Aorta (tissue), 5 donors: ENCODE measurements around the gene C4orf46. TPM values are rescaled to one million over a fixed set of nuclear protein-coding genes. Genes with fewer than 3 reads are reported as not detected.
"Not testable (repeated sequence)": the region's sequence is repeated elsewhere in the genome, so short reads cannot be mapped to it uniquely, and the experiment has no call there.

Source experiments
- ATAC-seq: fragments of 200-7000 bp; cut with Tn5 transposase; one replicate; pipeline ENCODE4 v1.9.1; 2022; ENCODE audit warnings: moderate library complexity; ENCODE audit not compliant: low FRiP score
- DNase-seq, 2 donors: peaks; one replicate each; pipeline ENCODE4 v3.0.0-alpha.2; 2020
- H3K27ac ChIP-seq, 2 donors: one replicate each; pipeline ENCODE4 v1.5.1; 2013; ENCODE audit warnings: low read length in 2 of 2, mild to moderate bottlenecking in 2 of 2, moderate library complexity in 2 of 2, control low read depth in 1 of 2, inconsistent platforms in 1 of 2, low read depth in 1 of 2
- H3K27me3 ChIP-seq, 2 donors: one replicate each; pipeline ENCODE4 v1.6.1; 2013; ENCODE audit warnings: control low read depth in 1 of 2, low read length in 1 of 2, mild to moderate bottlenecking in 1 of 2, moderate library complexity in 1 of 2; ENCODE audit not compliant: insufficient read depth in 2 of 2, control insufficient read depth in 1 of 2
- H3K36me3 ChIP-seq, 2 donors: one replicate each; pipeline ENCODE4 v1.6.1; 2013; ENCODE audit warnings: control low read depth in 1 of 2, low read length in 1 of 2, mild to moderate bottlenecking in 1 of 2; ENCODE audit not compliant: insufficient read depth in 2 of 2, control insufficient read depth in 1 of 2
- H3K4me1 ChIP-seq, 2 donors: one replicate each; pipeline ENCODE4 v1.6.1; 2013; ENCODE audit warnings: low read length in 2 of 2, control low read depth in 1 of 2, mild to moderate bottlenecking in 1 of 2, moderate library complexity in 1 of 2; ENCODE audit not compliant: insufficient read depth in 2 of 2, control insufficient read depth in 1 of 2
- H3K4me3 ChIP-seq, 2 donors: one replicate each; pipeline ENCODE4 v1.5.1; 2013; ENCODE audit warnings: low read length in 2 of 2, control low read depth in 1 of 2, mild to moderate bottlenecking in 1 of 2
- H3K9me3 ChIP-seq: one replicate; pipeline ENCODE4 v1.6.1; 2013; ENCODE audit warnings: mild to moderate bottlenecking, low read length; ENCODE audit not compliant: control insufficient read depth
- WGBS, 2 donors: extraction: QIAGEN DNeasy Blood & Tissue Kit; methylation state at CpG; one replicate each; pipeline ENCODE4 v1.1.7; 2013; 5-methylcytosine and 5-hydroxymethylcytosine counted together
- intact Hi-C, 2 donors: fragments of 100-400 bp; cut with DNase I; formaldehyde crosslinking; loops; one replicate each; pipeline versions ENCODE4 v1.14.2 to v1.15.0; 2022
- long read RNA-seq, 2 donors: library from polyadenylated mRNA; unstranded; transcript quantifications; one replicate each; pipeline ENCODE4 v2.0.0, GENCODE V29; 2020 to 2021
- polyA plus RNA-seq, 2 donors: library from polyadenylated mRNA; stranded (reverse); fragments of 200-250 nt; gene quantifications; one replicate each; pipeline ENCODE4 v1.2.3, GENCODE V29; 2013
- total RNA-seq, 2 donors: library from RNA; stranded (reverse); fragmentation: NEBNext Ultra II Directional; extraction: Animal tissue kit (Norgen Biotek cat#: 25700); gene quantifications; one replicate each; pipeline ENCODE4 v1.2.1, GENCODE V29; 2021
- donor health status: healthy with polysubstance abuse.
- donor health status: Bipolar disorder and iron deficiency.
- donor health status: DM: no; HTN: no; CAD: no.
- donor health status: DM: no; HTN: no; CAD: no.
- donor health status: DM: yes; HTN: yes; CAD: no.

Gene C4orf46
- total RNA-seq (1 to 10 TPM; 2.2 to 2.8 TPM), polyA plus RNA-seq (1 to 10 TPM; 1.8 to 3.0 TPM)
- long read RNA-seq, donor 1, partial matches to known transcripts: 0 of 5 reads
- long read RNA-seq, donor 1, other reads (novel, unspliced or antisense): 3 of 5 reads
- long read RNA-seq, donor 2, partial matches to known transcripts: 0 of 2 reads
- long read RNA-seq, donor 2, other reads (novel, unspliced or antisense): 1 of 2 reads

GRCh38 chr4:158671665-158671914, at the start of gene C4orf46:
TSS of gene C4orf46 (minus strand) at chr4:158671887. CDS start at chr4:158671801, 86 bp downstream.
- ATAC-seq (no peak), DNase-seq (no peak)
- Histone ChIP-seq H3K4me3 (peak within 1 kb of the TSS; percentile 32 to 65), H3K4me1 (no peaks in the 10 kb centered on the region), H3K9me3 (no peaks in the 10 kb centered on the region), H3K36me3 (no peaks in the 10 kb centered on the region), H3K27ac (peak within 1 kb of the TSS; percentile 28 to 49), H3K27me3 (no peaks in the 10 kb centered on the region)
- WGBS, 2 donors: 0% methylated on average over 20 of the region's 20 CpGs
- intact Hi-C loops: loop anchor here in 1 of 2 donors (5.0 kb wide), 1 partner anchor 554 kb away; no protein-coding TSS in a partner anchor

DNA sequence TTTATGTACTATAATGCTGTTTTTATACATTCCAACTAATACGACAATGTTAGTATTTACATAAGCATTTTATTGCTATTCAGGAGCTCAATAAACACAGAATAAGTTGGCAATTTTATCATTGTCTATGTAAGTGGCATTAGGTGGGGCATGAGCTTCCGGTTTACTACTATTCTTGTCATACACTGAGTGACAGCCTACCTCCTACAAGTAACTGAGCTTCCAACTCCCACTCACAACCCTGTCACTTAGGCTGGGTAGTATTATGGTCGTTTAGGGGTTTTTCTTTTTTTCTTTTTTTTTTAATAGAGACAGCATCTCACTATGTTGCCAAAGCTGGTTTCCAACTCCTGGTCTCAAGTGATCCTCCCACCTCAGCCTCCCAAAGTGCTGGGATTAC, 44.1 kb upstream of the C4orf46 start:
- Histone ChIP-seq H3K4me3 (no peak overlapping the region), H3K4me1 (no peaks in the 10 kb centered on the region), H3K27me3 (no peaks in the 10 kb centered on the region), H3K9me3 (no peaks in the 10 kb centered on the region), H3K36me3 (peaks cover 0 to 5% of the 10 kb centered on the region in 2 donors), H3K27ac (no peak overlapping the region)
- no peak for ATAC-seq
- no peak for DNase-seq
- intact Hi-C loops: no loop called here
- 58 to 59% methylated on average over 3 of the region's 3 CpGs for WGBS, 2 donors

- peaks cover 0 to 5% of the 10 kb centered on the region in 2 donors for H3K36me3 ChIP-seq
- no peak overlapping the region for H3K27ac ChIP-seq
- intact Hi-C loops: no loop called here
- ATAC-seq (no peak), DNase-seq (no peak)
- H3K27me3 ChIP-seq: no peaks in the 10 kb centered on the region
- 88 to 92% methylated on average over 4 of the region's 4 CpGs for WGBS, 2 donors
- H3K4me3 ChIP-seq: no peak overlapping the region
- no peaks in the 10 kb centered on the region for H3K4me1 ChIP-seq
- H3K9me3 ChIP-seq: no peaks in the 10 kb centered on the region
Measured at GRCh38 chr4:158714937-158715336, 43.2 kb upstream of the C4orf46 start.

GRCh38 chr4:158712622-158713021, 40.9 kb upstream of the C4orf46 start:
- intact Hi-C loops, H3K9me3 ChIP-seq, H3K27me3 ChIP-seq, H3K27ac ChIP-seq, H3K4me3 ChIP-seq, ATAC-seq, DNase-seq, H3K4me1 ChIP-seq, H3K36me3 ChIP-seq: not testable (repeated sequence)
- WGBS, 2 donors: 96 to 97% methylated on average over 4 of the region's 4 CpGs

- DNase-seq: no peak
- Histone ChIP-seq H3K4me1 (no peaks in the 10 kb centered on the region), H3K27ac (no peak overlapping the region), H3K4me3 (no peak overlapping the region), H3K9me3 (no peaks in the 10 kb centered on the region), H3K27me3 (no peaks in the 10 kb centered on the region), H3K36me3 (peaks cover 0 to under 1% of the 10 kb centered on the region in 2 donors)
- intact Hi-C loops: no loop called here
- ATAC-seq: no peak
- WGBS, 2 donors: 11 to 39% methylated on average over 1 of the region's 1 CpG
Measured at GRCh38 chr4:158710814-158711213, 39.1 kb upstream of the C4orf46 start.

DNA sequence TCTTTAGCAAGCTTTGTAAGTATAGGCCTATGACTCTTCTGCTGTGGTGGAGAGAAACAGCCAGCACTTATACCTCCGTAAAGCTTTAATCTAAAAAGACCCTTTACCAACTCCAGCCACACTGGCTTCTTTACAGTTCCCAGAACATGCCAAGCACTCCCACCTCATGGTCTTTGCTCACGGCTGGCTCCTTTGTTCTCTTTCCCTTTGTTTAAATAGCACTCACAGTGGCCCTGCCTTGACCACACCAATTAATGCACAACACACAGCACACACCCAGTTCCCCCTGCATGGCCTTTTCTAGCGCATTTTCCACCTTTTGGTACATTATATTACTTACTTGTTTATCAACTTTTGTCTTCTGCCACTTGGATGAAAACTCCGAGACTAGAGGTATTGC, 32.6 kb upstream of the C4orf46 start:
- Histone ChIP-seq H3K4me1 (no peaks in the 10 kb centered on the region), H3K27me3 (no peaks in the 10 kb centered on the region), H3K27ac (no peak overlapping the region), H3K4me3 (no peak overlapping the region), H3K9me3 (no peaks in the 10 kb centered on the region), H3K36me3 (peaks cover 4% of the 10 kb centered on the region in 2 donors)
- intact Hi-C loops: no loop called here
- no peak for ATAC-seq
- 93 to 94% methylated on average over 4 of the region's 4 CpGs for WGBS, 2 donors
- DNase-seq: no peak

DNA sequence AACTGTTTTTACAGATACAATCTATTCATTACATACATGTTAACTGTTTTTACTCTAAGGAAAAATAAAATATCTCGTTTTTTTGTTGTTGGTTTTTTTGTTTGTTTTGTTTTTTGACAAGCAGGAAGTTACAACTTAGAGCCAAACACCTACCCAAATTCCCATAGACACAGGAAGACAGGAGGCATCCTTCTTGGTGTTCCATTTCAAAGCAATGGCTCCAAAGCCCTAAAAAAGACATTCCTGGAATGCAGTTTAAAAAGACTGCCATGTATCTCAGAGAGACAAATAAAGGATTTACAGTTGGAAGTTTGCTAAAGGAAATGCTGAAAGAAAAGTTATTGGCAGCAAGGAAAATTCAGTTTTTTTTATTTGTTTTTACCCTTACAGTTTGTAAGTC, 17.1 kb upstream of the C4orf46 start:
- intact Hi-C loops: no loop called here
- H3K27me3 ChIP-seq: no peaks in the 10 kb centered on the region
- ATAC-seq (no peak), DNase-seq (no peak)
- peaks cover 0 to 2% of the 10 kb centered on the region in 2 donors for H3K36me3 ChIP-seq
- WGBS, 2 donors: 85 to 91% methylated on average over 1 of the region's 1 CpG
- no peak overlapping the region for H3K27ac ChIP-seq
- H3K4me3 ChIP-seq: no peak overlapping the region
- H3K9me3 ChIP-seq: no peaks in the 10 kb centered on the region
- H3K4me1 ChIP-seq: no peaks in the 10 kb centered on the region

DNA sequence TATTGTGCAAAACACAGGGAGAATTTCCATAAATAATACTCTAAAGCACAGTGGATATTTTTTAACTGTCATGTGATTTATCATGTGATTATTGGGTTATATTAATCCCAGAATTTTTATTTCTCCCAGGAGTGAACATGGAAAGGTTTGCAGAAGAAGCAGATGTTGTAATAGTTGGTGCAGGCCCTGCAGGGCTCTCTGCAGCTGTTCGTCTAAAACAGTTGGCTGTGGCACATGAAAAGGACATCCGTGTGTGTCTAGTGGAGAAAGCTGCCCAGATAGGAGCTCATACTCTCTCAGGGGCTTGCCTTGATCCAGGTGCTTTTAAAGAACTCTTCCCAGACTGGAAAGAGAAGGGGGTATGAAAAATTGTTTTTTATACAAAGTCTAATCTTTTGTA, 10.4 kb upstream of the C4orf46 start:
- Histone ChIP-seq H3K9me3 (no peaks in the 10 kb centered on the region), H3K4me1 (no peaks in the 10 kb centered on the region), H3K27ac (no peak overlapping the region), H3K36me3 (peaks cover 0 to 3% of the 10 kb centered on the region in 2 donors), H3K4me3 (no peak overlapping the region), H3K27me3 (no peaks in the 10 kb centered on the region)
- no peak for DNase-seq
- intact Hi-C loops: no loop called here
- WGBS, 2 donors: 66 to 70% methylated on average over 2 of the region's 2 CpGs
- ATAC-seq: no peak

DNA sequence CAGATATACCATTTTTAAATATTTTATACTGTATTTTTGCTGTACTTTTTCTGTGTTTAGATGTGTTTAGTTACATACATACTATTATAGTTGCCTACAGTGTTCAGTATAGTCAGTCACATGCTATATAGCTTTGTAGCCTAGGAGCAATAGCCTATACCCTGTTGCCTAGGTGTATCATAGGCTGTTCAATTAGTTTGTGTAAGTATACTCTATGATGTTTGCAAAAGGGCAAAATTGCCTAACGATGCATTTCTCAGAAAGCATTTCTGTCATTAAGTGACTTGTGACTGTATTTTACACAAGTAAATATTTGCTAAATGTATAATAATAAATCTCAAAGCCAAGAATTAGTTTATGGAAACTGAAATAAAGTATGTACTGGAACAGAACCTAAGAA, 9.9 kb upstream of the C4orf46 start:
- Histone ChIP-seq H3K27ac (no peak overlapping the region), H3K27me3 (no peaks in the 10 kb centered on the region), H3K36me3 (peaks cover 0 to 3% of the 10 kb centered on the region in 2 donors), H3K4me1 (no peaks in the 10 kb centered on the region), H3K4me3 (no peak overlapping the region), H3K9me3 (no peaks in the 10 kb centered on the region)
- intact Hi-C loops: no loop called here
- no peak for DNase-seq
- 90 to 94% methylated on average over 1 of the region's 1 CpG for WGBS, 2 donors
- ATAC-seq: no peak
